DND-41 (cell line): ENCODE data around the gene TRIM5.

Experiments used
- ATAC-seq: fragments of 200-7000 bp; cut with Tn5 transposase; 3 replicates; pipeline ENCODE4 v1.9.1; 2021; ENCODE audit warnings: low read depth; ENCODE audit not compliant: insufficient read depth
- DNase-seq: peaks from one replicate; pipeline ENCODE4 v3.0.0-alpha.2; 2020
- H2AFZ ChIP-seq: 2 replicates; pipeline ENCODE4 v1.6.0; 2012; ENCODE audit warnings: low read depth, low read length
- H3K27ac ChIP-seq: 2 replicates; pipeline ENCODE4 v1.5.1; 2012; ENCODE audit warnings: low read length, inconsistent platforms
- H3K27me3 ChIP-seq: fragments of 200-600 bp; sonication (generic); 2 replicates; pipeline ENCODE4 v1.6.0; 2012; ENCODE audit warnings: low read length, mild to moderate bottlenecking, inconsistent platforms; ENCODE audit not compliant: insufficient read depth, poor library complexity
- H3K36me3 ChIP-seq: 2 replicates; pipeline ENCODE4 v1.5.1; 2012; ENCODE audit warnings: low read length, inconsistent platforms; ENCODE audit not compliant: insufficient read depth
- H3K4me1 ChIP-seq: 2 replicates; pipeline ENCODE4 v1.5.1; 2012; ENCODE audit warnings: mild to moderate bottlenecking, low read length; ENCODE audit not compliant: insufficient read depth
- H3K4me2 ChIP-seq: 2 replicates; pipeline ENCODE4 v1.6.0; 2012; ENCODE audit warnings: mild to moderate bottlenecking, moderate library complexity, low read length, inconsistent platforms; ENCODE audit not compliant: insufficient read depth
- H3K4me3 ChIP-seq, 2 experiments: fragments of 200-600 bp in 1 of 2; shearing (Covaris generic) in 1 of 2; 2 replicates each; pipeline ENCODE4 v1.5.1; 2012 to 2016; ENCODE audit warnings: inconsistent platforms in 2 of 2, low read length in 2 of 2, mild to moderate bottlenecking in 2 of 2, low read depth in 1 of 2, moderate library complexity in 1 of 2
- H3K79me2 ChIP-seq: 2 replicates; pipeline ENCODE4 v1.6.0; 2012; ENCODE audit warnings: low read length, inconsistent platforms; ENCODE audit not compliant: insufficient read depth
- H3K9ac ChIP-seq: 2 replicates; pipeline ENCODE4 v1.6.0; 2012; ENCODE audit warnings: low read depth, mild to moderate bottlenecking, inconsistent platforms, low read length, moderate library complexity
- H3K9me3 ChIP-seq: 2 replicates; pipeline ENCODE4 v1.5.1; 2012; ENCODE audit warnings: low read length, moderate library complexity, mild to moderate bottlenecking, inconsistent platforms; ENCODE audit not compliant: insufficient read depth, severe bottlenecking
- H4K20me1 ChIP-seq: 2 replicates; pipeline ENCODE4 v1.6.0; 2012; ENCODE audit warnings: low read length; ENCODE audit not compliant: insufficient read depth
- EZH2 ChIP-seq: IDR thresholded peaks from 3 replicates; pipeline ENCODE4 v1.6.1; 2012; ENCODE audit warnings: borderline replicate concordance, low read depth, mild to moderate bottlenecking, moderate library complexity, low read length, inconsistent platforms; ENCODE audit not compliant: severe bottlenecking
- TF ChIP-seq, protein P1 (sequence below): IDR thresholded peaks from 2 replicates; pipeline ENCODE4 v1.5.1; 2012; ENCODE audit warnings: borderline replicate concordance, low read length, moderate library complexity, mild to moderate bottlenecking; ENCODE audit not compliant: poor library complexity, severe bottlenecking; ENCODE audit errors: extremely low read depth

The TRIM5 gene

DNA sequence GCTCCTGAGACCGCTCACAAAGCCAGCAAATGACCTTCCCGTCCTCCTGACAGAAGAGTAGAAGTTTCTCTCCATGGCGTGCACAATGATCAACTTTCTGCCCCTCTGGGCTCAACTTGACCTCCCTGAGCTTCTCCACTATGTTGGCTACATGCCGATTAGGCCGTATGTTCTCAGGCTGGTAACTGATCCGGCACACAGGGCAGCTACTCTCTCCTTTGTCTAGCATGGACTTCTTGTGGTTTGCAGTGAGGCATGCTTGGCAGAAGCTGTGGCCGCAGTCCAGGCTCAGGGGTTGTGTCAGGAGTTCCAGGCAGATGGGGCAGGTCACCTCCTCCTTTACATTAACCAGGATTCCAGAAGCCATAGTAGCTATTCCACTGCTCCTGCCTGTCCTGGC is 5.1 kb downstream of the TRIM5 start:
- TF ChIP-seq EZH2, result no peak
- TF ChIP-seq, protein P1, sequence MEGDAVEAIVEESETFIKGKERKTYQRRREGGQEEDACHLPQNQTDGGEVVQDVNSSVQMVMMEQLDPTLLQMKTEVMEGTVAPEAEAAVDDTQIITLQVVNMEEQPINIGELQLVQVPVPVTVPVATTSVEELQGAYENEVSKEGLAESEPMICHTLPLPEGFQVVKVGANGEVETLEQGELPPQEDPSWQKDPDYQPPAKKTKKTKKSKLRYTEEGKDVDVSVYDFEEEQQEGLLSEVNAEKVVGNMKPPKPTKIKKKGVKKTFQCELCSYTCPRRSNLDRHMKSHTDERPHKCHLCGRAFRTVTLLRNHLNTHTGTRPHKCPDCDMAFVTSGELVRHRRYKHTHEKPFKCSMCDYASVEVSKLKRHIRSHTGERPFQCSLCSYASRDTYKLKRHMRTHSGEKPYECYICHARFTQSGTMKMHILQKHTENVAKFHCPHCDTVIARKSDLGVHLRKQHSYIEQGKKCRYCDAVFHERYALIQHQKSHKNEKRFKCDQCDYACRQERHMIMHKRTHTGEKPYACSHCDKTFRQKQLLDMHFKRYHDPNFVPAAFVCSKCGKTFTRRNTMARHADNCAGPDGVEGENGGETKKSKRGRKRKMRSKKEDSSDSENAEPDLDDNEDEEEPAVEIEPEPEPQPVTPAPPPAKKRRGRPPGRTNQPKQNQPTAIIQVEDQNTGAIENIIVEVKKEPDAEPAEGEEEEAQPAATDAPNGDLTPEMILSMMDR, result no peak

GRCh38 chr11:5674391-5674790 is 10.5 kb downstream of the TRIM5 start:
- Histone ChIP-seq H2AFZ (no peak overlapping the region), H3K27me3 (no peaks in the 10 kb centered on the region), H4K20me1 (peaks cover 5% of the 10 kb centered on the region; the same call in 1 of the 2 replicates), H3K4me2 (no peak overlapping the region), H3K4me3 (no peak overlapping the region), H3K27ac (no peak overlapping the region), H3K4me1 (no peaks in the 10 kb centered on the region), H3K9me3 (peaks cover 3% of the 10 kb centered on the region), H3K79me2 (peaks cover 10% of the 10 kb centered on the region; the same call in 1 of the 2 replicates), H3K36me3 (peaks cover 50% of the 10 kb centered on the region), H3K9ac (no peak overlapping the region)
- 0 out of 3 replicates have a peak, but pooled peaks have one; percentile 9 for ATAC-seq
- no peak for DNase-seq
- TF ChIP-seq, protein P1, result no peak
- TF ChIP-seq EZH2, result no peak

More for the DNA sequence above, 5.1 kb downstream of the TRIM5 start:
- no peaks in the 10 kb centered on the region for H3K27me3 ChIP-seq
- no peak overlapping the region for H2AFZ ChIP-seq
- peaks cover 23% of the 10 kb centered on the region for H3K79me2 ChIP-seq
- peaks cover 3% of the 10 kb centered on the region for H3K9me3 ChIP-seq
- no peak overlapping the region for H3K9ac ChIP-seq
- ATAC-seq (no peak), DNase-seq (no peak)
- peaks cover 18% of the 10 kb centered on the region for H3K4me1 ChIP-seq
- peaks cover 26% of the 10 kb centered on the region for H3K36me3 ChIP-seq
- no peaks in the 10 kb centered on the region; the same call in 1 of the 2 replicates for H4K20me1 ChIP-seq
- H3K4me3 ChIP-seq, result no peak overlapping the region
- H3K27ac ChIP-seq, result no peak overlapping the region
- no peak overlapping the region for H3K4me2 ChIP-seq

GRCh38 chr11:5671831-5672230 is 13.0 kb downstream of the TRIM5 start:
- DNase-seq (no peak), ATAC-seq (no peak)
- H3K4me2 ChIP-seq, result no peak overlapping the region
- H3K4me3 ChIP-seq, result no peak overlapping the region
- no peaks in the 10 kb centered on the region for H3K27me3 ChIP-seq
- H3K9ac ChIP-seq, result no peak overlapping the region
- H3K36me3 ChIP-seq, result peaks cover 49% of the 10 kb centered on the region
- no peaks in the 10 kb centered on the region for H3K4me1 ChIP-seq
- H3K27ac ChIP-seq, result no peak overlapping the region
- H2AFZ ChIP-seq, result no peak overlapping the region
- peaks cover 10% of the 10 kb centered on the region; the same call in 1 of the 2 replicates for H3K79me2 ChIP-seq
- no peak for TF ChIP-seq EZH2
- no peaks in the 10 kb centered on the region for H3K9me3 ChIP-seq
- peaks cover 5% of the 10 kb centered on the region; the same call in 1 of the 2 replicates for H4K20me1 ChIP-seq

- Histone ChIP-seq H4K20me1 (no peaks in the 10 kb centered on the region), H3K27me3 (no peaks in the 10 kb centered on the region)
- ATAC-seq, result no peak
Observed at GRCh38 chr11:5666402-5666793, 18.5 kb downstream of the TRIM5 start.

More at GRCh38 chr11:5666402-5666793, 18.5 kb downstream of the TRIM5 start:
- Histone ChIP-seq H3K9me3 (no peaks in the 10 kb centered on the region), H2AFZ (no peak overlapping the region), H3K4me1 (no peaks in the 10 kb centered on the region), H3K36me3 (peaks cover 69% of the 10 kb centered on the region), H3K27ac (no peak overlapping the region), H3K9ac (no peak overlapping the region), H3K4me2 (no peak overlapping the region), H3K4me3 (no peak overlapping the region), H3K79me2 (0 out of 2 replicates have a peak, but pooled peaks cover 4% of the 10 kb centered on the region)
- TF ChIP-seq EZH2, result no peak
- TF ChIP-seq, protein P1, result no peak
- DNase-seq, result no peak
